Ovary (tissue), 9 donors: ENCODE results near the gene DENND6B. TPM values are rescaled to one million over a fixed set of nuclear protein-coding genes. Genes with fewer than 3 reads are reported as not detected.

Experiments used
- DNase-seq, 5 donors: peaks; one replicate each; pipeline ENCODE4 v3.0.0-alpha.2; 2019 to 2020
- H3K27ac ChIP-seq, 2 donors: fragments of 200-600 bp; one replicate each; pipeline versions ENCODE4 v1.5.1 to v1.8.0; 2019 to 2022
- H3K27me3 ChIP-seq: fragments of 200-600 bp; one replicate; pipeline ENCODE4 v1.8.0; 2022
- H3K36me3 ChIP-seq: fragments of 200-600 bp; sonication (generic); one replicate; pipeline ENCODE4 v1.5.1; 2019
- H3K4me1 ChIP-seq: one replicate; pipeline ENCODE4 v1.8.1; 2013; ENCODE audit warnings: mild to moderate bottlenecking, moderate library complexity; ENCODE audit not compliant: insufficient read depth
- H3K4me3 ChIP-seq: fragments of 200-600 bp; sonication (generic); one replicate; pipeline ENCODE4 v1.5.1; 2017
- H3K9me3 ChIP-seq, 2 donors: fragments of 200-600 bp in 1 of 2; sonication (generic) in 1 of 2; one replicate each; pipeline versions ENCODE4 v1.5.1 to v1.8.1; 2013 to 2019; ENCODE audit warnings: mild to moderate bottlenecking in 1 of 2, moderate library complexity in 1 of 2
- CTCF ChIP-seq, 3 donors: fragments of 450-650 bp in 2 of 3; fragments of 200-600 bp in 1 of 3; IDR thresholded peaks; one replicate each; pipeline versions ENCODE4 v1.5.1 to v1.8.0; 2016 to 2022; ENCODE audit warnings: antibody characterized with exemption in 3 of 3, mild to moderate bottlenecking in 1 of 3
- EP300 ChIP-seq: sonication (generic); formaldehyde crosslinking; IDR thresholded peaks from one replicate; pipeline ENCODE4 v1.6.1; 2017; ENCODE audit warnings: antibody characterized with exemption
- POLR2A ChIP-seq: fragments of 450-650 bp; IDR thresholded peaks from one replicate; pipeline ENCODE4 v1.6.1; 2017; ENCODE audit warnings: antibody characterized with exemption, mild to moderate bottlenecking, moderate library complexity
- WGBS, 3 donors: extraction: QIAGEN DNeasy Blood & Tissue Kit in 1 of 3; methylation state at CpG; one replicate each; pipeline versions ENCODE4 v1.1.5 to v1.1.7; 2013 to 2017; 5-methylcytosine and 5-hydroxymethylcytosine counted together
- intact Hi-C, 4 donors: fragments of 100-400 bp; cut with DNase I; formaldehyde crosslinking; loops; one replicate each; pipeline versions ENCODE4 v1.11.0 to v1.15.1; 2022 to 2023
- polyA plus RNA-seq, 2 donors: library from polyadenylated mRNA; stranded (reverse); fragments of 200-250 nt in 1 of 2; fragments of 350-450 nt in 1 of 2; fragmentation: Illumina TruSeq in 1 of 2; extraction: RNeasy Lipid Tissue Mini Kit (QIAGEN cat#74804) in 1 of 2; gene quantifications; one replicate each; pipeline ENCODE4 v1.2.3, GENCODE V29; 2013 to 2014
- total RNA-seq, 7 donors: library from RNA; depleted of rRNA in 2 of 7; stranded (reverse); fragments of >200 nt in 2 of 7; fragmentation: NEBNext Ultra II Directional in 3 of 7; extraction: Animal tissue kit (Norgen Biotek cat#: 25700) in 3 of 7; gene quantifications; one replicate each; pipeline versions ENCODE4 v1.1.0 to v1.2.4, GENCODE V29; 2016 to 2023
- donor health status: DM: no; HTN: no; CAD: no; lungs with moderate emphysema.
- donor health status: DM: no; HTN: no; CAD: no.
- donor health status: Bipolar disorder and iron deficiency.
- donor health status: DM: yes; HTN: yes; CAD: no.
- donor health status: DM: no; HTN: no; CAD: no.
- donor health status: DM: yes; HTN: yes; CAD: no.

Gene DENND6B
- total and polyA plus RNA-seq, 9 donors: 0.38 to 17.3 (median 5.6) TPM

DNA sequence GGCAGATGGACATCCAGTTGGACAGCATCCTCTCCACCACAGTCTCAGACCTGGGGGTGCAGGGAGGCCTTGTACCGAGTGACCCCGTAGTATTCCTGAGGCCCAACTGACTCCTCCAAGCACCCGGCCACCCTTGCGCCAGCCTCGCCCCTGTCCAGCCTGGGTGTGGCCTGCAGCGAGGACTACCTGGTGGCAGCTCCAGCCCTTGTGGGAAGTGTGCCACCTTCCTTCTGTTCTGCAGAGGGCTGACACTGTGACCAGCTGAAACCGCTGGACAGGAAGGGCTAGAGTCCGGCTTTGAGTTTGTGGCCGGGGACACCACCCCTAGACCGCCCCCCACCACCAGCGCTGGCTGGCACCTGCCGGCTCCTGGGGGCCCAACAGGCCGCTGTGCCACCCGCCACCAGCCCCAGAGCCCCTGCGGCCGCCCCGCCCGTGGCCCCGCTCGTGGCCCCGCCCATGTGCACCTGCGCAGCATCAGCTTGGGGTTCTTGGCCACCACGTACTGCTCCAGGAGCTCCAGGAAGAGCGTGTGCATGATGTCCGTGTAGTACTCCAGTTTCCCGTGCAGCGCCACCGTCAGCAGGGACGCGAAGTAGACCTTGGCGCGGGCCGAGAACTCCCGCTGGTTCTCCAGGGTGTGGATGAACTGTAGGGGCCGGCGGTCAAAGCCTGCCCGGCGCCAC, 46.6 kb downstream of the DENND6B start:
- intact Hi-C loops: no loop called here
- H3K36me3 ChIP-seq: peaks cover 4% of the 10 kb centered on the region
- H3K27ac ChIP-seq: no peak overlapping the region
- no peaks in the 10 kb centered on the region for H3K9me3 ChIP-seq
- no peak for DNase-seq
- no peaks in the 10 kb centered on the region for H3K27me3 ChIP-seq
- no peak overlapping the region for H3K4me3 ChIP-seq
- TF ChIP-seq CTCF (IDR thresholded peaks at IDR 0.05) (no peak), EP300 (no peak), POLR2A (no peak)
- 91 to 95% (median 92%) methylated on average over 25 to 38 of the region's 38 CpGs for WGBS, 3 donors
- H3K4me1 ChIP-seq: no peaks in the 10 kb centered on the region

DNA sequence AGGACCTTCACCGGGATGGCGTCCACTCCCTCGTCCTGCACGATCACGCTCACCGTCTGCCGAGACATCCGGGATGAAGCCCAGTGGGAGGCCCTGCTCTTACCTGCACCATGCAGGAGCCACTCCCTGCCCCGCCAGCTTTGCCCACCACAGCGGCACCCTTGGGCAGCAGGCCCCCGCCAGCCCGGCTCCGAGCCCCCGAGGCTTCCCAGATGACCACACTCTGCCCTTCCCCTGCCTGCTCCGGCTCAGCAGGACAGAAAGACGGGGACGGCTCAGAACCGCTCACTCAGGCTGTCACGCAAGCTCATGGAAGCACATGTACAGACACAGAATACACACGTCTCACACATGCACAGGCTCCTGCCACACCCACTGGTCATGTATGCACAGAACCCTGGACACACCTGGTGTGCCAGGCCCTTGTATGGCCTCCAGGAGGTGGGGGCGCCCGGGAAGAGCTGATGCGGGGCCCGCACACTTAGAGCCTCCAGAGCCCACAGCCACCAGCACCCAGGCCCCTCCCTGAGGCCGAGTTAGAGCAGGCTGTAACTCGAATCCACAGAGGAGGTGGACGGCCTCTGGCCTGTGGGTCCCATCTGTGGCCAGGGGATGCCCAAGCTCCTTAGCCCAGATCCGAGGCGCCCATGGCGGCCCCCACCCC, 47.7 kb downstream of the DENND6B start:
- Histone ChIP-seq H3K4me1 (no peaks in the 10 kb centered on the region), H3K4me3 (no peak overlapping the region), H3K36me3 (peaks cover 4% of the 10 kb centered on the region), H3K27me3 (no peaks in the 10 kb centered on the region), H3K9me3 (no peaks in the 10 kb centered on the region), H3K27ac (no peak overlapping the region)
- intact Hi-C loops: loop anchor here (5.0 kb wide), 2 partner anchors 48 to 63 kb away; partner anchors contain the start of genes DENND6B (in 3 of the 4) and PPP6R2 (in 1 of the 4)
- TF ChIP-seq CTCF (IDR thresholded peaks at IDR 0.05) (no peak), EP300 (no peak), POLR2A (no peak)
- WGBS, 3 donors: 88 to 90% (median 90%) methylated on average over 29 to 30 of the region's 30 CpGs
- DNase-seq: no peak

GRCh38 chr22:50278461-50278860, 48.4 kb downstream of the DENND6B start:
- Histone ChIP-seq H3K4me1 (no peaks in the 10 kb centered on the region), H3K27ac (no peak overlapping the region), H3K27me3 (no peaks in the 10 kb centered on the region), H3K36me3 (peaks cover 4% of the 10 kb centered on the region), H3K9me3 (no peaks in the 10 kb centered on the region), H3K4me3 (no peak overlapping the region)
- WGBS, 3 donors: 85 to 91% (median 88%) methylated on average over 17 to 21 of the region's 21 CpGs
- intact Hi-C loops: loop anchor here (5.0 kb wide), 2 partner anchors 49 to 64 kb away; partner anchors contain the start of genes DENND6B (in 3 of the 4) and PPP6R2 (in 1 of the 4)
- no peak for DNase-seq
- TF ChIP-seq EP300 (no peak), POLR2A (no peak), CTCF (IDR thresholded peaks at IDR 0.05) (no peak)

DNA sequence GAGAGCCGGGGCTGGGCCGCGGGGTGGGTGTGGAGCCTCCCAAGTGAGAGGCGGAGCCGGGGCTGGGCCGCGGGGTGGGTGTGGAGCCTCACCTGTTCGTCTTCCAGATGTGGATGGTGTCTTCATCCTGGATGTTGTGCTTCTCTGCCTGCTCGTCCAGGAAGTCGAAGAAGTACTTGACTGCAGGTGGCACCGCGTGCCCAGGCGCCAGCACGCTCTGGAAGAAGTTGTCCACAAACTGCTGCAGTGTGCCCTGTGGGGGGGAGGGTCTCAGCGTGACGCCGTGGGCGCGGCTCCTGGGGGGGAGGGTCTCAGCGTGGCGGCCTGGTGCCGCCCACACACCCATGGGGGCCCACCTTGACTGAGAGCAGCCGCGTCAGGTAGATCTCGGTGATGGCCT, 49.1 kb downstream of the DENND6B start:
- H3K27ac ChIP-seq: no peak overlapping the region
- intact Hi-C loops: loop anchor here (5.0 kb wide), 2 partner anchors 50 to 65 kb away; partner anchors contain the start of genes DENND6B (in 3 of the 4) and PPP6R2 (in 1 of the 4)
- no peaks in the 10 kb centered on the region for H3K27me3 ChIP-seq
- TF ChIP-seq POLR2A: no peak
- no peak for TF ChIP-seq CTCF (IDR thresholded peaks at IDR 0.05)
- no peak for TF ChIP-seq EP300
- no peaks in the 10 kb centered on the region for H3K4me1 ChIP-seq
- H3K36me3 ChIP-seq: peaks cover 4% of the 10 kb centered on the region
- no peaks in the 10 kb centered on the region for H3K9me3 ChIP-seq
- no peak overlapping the region for H3K4me3 ChIP-seq
- 75 to 83% (median 79%) methylated on average over 24 to 25 of the region's 25 CpGs for WGBS, 3 donors
- DNase-seq: no peak
